Activated CD4-positive, alpha-beta T cell treated with anti-CD3 and anti-CD28 coated beads for 1 hour (primary cell): ENCODE results near the gene SC5D.

Experiments
- DNase-seq: peaks from one replicate; pipeline ENCODE4 v3.0.0-alpha.2; 2020

SC5D gene

DNA sequence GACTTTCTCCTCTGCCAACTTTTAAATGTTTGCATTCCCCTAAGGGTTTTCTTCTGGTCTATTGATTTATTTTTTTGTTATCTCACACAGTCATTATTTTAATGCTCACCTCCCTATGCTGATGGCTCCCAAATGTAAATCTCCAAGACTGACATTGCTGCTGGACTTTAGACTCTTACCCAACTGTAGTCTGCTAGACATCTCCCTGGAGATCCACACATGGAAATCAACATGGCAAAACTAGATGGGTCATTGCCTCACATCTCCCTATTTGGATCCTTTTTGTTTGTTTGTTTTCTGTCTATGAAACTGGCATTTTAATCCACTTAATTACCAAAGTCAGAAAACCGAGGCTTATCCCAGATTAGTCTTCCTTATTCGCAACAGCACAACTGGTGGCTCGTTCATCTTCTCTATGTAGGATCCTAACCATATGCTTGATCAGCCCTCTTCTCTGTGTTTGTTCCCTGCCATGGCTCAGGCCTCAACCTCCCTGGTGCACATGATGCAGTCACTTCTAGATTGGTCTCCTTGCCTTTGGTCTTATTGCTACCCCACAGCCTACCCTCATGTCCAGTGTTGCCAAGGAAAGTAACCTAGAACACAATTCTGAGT is 37.3 kb downstream of the SC5D start:
- no peak for DNase-seq

DNA sequence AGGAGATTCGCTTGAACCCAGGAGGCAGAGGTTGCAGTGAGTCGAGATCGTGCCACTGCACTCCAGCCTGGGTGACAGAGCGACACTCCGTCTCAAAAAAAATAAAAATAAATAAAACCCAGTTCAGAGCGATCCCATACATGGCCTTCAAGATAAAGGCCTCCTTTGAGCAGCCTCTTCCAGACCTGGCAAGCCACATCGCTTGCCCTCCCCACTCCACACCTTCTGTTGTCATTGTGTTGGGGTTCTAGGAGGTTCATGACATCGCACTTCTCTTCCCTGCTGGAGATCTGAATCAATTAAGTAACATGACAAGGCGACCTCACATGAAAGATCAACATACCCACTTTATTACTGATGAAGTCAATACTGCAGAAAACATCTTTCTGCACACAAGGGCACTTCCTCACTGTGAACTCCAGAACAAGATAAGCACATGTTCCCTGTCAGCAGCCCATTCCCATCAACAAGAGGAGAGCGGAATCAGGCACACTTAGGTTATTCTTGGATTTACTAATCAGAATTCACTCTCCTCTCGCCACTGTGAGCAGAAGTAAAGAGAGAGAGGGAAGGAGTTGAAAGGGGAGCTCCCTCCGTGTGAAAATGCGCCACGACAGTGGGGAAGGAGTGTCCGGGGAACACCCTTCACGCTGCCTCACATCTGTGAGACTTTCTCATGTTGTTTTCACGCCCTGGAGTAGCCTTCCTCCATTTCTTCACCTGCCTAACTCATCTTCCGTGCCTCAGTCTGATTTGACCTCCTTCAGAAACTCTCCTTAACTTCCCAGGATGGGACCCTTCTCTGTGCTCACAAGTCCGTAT is 38.3 kb downstream of the SC5D start:
- DNase-seq, result no peak

DNA sequence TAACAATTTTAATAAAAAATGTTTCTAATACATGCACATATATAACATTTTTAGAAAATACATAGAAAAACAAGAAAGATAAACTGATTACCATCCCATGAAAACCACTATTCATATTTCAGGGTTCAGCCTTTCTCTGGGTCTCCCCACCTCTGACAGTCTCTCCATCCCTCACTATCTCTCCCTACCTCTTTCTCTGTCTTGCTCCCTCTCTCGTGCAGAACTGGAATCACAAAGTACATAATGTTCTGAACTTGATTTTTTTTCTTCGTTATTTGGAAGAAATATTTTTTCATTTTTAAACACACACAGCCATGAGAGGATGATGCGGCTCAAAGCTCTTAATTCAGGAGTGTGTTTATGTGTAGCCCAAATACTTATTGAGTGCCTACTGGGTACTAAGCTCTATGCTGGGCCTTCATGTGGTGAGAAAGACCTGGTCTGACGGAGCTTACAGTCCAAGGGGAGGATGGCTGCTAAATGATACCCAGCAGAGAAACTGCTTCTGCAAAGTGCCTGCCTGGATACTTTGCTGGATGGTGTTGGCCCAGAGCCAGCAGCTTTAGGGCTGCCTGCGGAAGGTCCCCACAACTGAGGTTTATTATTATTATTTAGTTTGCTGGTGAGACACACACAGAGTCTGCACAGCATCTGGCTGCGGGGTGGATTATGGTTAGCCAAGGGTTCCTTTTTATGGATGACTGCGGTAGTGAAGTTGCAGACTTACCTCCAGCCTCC is 42.6 kb downstream of the SC5D start:
- DNase-seq, result no peak

DNA sequence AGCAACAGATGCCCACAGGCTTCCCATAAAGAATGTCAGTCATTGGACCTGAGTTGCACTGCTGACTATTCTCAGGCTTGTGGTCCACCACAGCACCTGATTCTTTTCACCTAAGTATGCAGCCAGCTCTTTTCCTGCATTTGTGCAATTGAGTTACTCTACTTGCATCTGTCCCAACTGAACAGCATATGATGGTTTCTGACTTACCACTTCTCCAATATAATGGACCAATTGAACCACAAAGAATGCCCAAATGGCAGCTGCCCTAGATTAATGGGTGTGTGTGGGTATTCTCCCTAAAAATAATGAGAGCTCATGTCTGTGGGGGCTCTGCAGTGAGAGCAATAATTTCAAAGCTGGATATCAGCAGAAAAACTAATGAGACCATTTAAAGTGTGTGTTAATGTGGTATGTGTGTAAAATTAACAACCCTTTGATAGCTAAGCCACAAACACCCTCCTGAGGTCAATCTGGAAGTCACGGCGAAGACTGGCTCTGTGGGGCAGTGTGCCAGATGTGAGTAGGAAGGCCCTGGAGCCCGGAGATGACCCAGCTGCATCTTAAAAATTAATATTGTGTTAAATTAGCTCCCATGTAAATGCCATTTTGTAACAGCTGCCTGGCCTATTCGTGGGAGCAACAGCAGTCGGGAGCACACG is 43.8 kb downstream of the SC5D start:
- no peak for DNase-seq

DNA sequence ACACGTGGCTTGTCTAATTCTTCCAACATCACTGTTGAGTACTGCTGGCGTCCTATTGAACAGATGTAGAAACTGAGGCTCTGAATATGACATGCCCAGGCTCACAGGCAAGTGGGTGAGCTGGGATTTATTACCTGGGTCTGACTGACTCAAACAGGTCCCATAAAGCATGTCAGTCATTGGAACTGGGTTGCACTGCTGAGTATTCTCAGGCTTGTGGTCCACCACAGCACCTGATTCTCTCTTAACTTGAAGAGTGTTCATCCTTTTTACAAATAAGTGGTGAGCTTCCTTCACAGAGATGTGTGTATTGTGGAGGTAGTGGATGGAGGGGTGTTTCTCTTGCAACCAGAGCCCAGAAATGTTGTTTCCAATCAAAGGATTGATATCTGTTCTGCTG is 44.5 kb downstream of the SC5D start:
- DNase-seq, result no peak

DNA sequence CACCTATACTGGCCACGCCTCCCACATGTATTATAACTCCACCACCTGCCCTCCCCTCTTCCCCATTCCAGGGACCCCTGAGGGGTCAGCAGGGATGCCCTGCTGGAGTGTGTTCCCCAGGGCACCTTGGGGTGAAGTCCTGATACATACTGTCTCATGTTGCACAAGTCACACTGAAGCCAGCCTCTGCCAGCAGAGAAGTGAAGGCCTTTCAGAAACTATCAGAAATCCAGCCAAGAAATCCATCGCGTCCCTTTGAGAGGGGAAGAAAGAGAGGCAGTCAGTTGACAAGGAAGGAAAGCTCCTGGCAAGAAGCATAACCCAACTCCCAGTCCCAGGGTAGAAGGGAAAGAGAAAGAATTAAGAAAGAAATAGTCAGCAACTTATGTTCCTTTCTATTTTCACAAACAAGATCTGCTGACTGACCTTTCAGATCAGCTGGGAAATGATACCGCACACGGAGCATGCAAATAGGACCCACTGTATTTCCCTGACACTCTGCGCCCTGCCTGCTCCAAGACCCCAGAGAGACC is 45.2 kb downstream of the SC5D start:
- DNase-seq, result no peak

DNA sequence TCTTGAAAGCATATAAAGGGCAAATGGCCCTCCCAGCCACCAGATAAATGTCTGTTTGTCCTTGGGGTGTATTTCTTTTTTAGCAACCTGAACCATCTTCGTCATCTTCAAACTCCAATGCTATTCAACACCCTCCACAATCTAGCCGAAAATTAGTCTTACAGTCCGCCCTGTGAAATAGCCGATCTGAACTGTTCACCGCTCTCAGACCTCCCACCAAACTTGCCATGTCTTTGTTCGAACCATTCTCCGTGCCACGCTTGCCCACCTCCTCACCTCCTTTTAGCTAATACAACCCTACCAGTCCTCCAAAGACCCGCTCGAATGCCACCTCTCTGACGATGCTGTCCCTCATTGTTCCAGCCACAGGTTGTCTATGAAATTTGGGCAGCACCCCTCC is 46.0 kb downstream of the SC5D start:
- DNase-seq, result no peak

DNA sequence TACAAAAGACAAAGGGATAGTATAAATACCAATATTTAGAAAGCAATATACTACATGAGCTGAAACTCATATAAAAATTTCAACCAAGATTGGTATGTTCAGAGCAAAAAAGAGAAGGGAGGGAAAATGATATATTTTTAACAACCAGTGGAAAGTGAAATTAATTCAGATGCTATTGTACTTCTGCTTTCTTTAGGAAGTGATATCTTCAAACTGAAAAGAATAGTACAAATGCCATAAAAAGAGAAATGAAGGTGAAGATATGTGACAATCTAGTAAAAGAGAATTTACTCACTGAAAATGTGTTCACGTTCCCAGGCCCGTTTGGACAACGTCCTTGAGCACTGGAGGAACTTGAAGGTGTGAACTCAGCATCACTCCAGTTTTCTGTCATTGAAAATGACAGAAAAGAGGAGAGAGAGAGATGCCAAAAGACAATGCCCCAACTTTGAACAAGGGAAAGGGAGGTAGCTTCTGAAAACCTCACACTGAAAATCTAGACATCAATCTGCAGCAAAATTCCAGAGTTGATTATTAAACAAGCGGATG is 47.5 kb downstream of the SC5D start:
- no peak for DNase-seq

DNA sequence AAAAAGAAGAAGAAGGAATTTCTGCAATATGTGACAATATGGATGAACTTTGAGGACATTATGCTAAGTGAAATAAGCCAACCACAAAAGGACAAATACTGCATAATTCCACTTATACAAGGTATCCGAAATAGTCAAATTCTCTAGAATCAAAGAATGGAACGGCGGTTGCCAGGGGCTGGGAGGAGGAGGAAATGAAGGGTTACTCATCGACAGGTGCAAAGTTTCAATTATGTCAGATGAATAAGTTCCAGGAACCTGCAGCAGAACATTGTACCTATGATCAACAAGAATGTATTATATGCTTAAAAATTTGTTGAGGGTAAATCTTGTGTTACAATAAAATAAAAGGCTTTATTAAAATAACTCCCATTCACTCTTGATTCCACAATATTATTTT is 49.0 kb downstream of the SC5D start:
- DNase-seq, result no peak

DNA sequence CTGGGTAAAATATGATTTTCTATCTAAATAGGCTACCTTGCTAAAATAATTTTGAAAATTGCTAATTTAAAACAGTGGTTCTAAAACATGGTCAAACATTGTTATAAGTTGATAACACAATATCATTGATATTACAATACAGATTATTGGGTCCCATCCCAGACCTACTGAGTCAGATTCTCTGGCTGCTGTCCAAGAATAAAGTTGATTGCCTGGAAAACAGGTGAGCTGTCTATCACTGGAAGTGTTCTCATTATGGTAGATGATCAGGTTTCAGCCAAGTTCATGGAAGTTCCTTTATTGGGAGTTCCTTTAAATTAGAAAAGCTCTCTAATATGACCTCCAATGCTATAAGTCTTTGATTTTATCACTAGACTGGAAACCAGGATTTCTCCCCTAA is 52.3 kb downstream of the SC5D start:
- no peak for DNase-seq

DNA sequence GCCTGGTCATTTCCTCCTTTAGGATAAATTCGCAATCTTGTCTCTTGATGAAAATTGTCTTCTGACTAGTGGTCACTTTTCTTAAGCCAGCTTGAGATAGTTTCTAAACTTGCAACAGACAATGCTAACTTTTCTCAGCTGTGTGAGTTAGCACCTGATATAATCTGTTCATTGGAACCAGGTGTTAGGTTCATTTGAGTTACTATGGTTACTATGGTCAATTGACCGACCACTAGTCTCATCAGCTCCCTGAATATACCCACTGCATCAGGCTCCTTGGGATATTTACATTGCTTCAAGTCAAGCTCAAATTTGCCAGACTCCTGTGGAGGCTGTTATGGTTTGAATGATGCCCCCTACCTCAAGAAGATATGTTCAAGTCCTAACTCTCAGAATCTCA is 54.5 kb downstream of the SC5D start:
- no peak for DNase-seq

DNA sequence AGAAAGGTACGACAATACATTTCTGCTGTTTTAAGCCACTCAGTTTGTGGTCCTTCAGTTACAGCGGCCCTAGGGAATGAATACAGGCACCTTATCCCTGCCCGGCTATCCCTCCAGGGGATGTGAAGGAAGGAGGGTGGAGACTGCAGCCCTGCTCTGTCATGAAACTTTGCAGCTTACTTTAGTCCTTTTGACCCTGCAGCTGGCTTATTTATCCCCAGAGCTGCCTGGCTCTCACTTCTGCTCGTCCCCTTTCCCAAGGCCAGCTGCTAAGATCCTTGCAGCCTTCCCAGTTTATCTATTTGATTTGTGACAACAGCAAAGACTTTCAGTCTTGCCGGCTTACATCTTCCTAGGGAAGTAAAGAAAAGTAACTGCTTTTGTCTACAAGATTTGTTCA is 55.2 kb downstream of the SC5D start:
- DNase-seq, result no peak

DNA sequence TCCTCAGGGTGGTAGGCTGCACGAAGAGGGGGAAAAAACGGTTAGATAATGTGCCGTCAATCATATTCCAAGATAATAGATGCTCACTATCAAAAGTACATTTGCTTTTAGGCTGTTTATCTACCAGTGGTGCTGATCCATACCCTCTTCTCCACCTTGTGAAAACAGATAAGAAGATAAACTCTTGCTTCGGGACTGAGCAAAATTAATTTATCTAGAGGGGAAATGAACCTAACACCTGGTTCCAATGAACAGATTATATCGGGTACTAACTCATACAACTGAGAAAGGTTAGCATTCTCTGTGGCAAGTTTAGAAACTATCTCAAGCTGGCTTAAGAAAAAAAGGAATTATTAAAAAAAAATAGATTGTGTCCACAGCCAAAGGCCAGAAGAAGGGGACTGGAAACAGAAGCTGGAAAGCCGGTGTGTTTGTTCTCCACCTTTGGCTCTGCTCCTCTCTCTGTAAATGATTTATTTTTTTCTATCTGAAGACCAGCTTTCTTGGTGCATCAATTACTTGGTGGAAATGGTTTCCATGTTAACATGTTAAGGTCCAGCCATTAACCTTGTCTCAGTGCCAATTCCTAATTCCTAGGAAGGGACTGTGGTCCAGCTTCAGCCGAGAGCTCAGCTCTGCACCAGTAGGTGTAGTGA is 55.8 kb downstream of the SC5D start:
- no peak for DNase-seq

DNA sequence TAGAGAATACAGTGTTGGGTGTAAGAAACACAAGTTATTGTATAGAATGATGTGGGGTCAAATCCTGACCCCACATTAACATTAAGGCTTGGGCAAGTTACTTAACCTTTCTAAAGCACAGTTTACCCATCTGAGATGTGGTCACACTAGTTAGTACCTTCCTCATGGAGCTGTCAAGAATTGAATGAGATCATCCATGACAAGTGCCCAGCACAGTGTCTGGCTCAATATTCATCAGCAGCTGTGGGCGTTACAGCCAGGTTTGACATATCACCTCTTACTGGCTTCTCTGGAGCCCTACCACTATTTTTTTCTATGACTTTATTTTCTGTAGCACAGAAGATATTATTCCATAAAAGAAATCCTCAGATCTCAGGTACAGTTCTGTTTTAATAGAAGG is 57.2 kb downstream of the SC5D start:
- DNase-seq, result no peak

DNA sequence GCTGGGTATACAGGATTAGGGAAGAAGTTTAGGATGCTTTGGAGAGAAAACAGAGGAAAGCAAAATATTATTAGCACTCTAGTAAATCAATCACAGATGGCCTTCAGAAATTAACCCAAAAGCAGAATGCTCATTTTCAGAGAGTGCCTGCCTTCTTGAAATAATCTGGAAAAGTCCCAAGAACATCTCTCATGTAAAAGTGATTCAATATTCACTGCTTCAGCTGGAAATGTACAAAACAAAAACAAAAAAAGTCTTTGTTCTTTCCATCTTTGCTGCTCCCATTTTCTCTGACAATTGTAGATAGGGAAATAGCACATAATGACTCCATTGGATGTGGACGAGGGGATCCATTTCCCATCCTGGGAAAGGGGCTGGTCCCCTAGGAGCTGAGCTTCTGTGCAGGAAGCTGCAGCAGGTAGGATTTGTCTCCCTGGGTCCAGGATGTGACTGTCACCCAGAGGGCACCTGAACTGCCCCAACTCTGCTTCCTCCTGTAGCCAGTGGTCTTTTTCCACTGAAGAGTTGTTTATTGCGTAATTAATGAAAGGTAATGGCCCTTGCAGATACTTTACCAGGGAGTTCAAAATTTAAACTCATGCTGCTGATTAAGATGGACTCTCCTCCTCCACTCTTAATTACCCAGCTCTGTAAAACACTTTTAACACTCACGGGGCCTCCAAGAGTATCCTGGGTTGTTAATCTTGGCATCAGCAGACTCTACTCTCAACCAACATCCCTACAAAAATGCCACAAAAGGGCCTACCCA is 57.9 kb downstream of the SC5D start:
- DNase-seq, result no peak

DNA sequence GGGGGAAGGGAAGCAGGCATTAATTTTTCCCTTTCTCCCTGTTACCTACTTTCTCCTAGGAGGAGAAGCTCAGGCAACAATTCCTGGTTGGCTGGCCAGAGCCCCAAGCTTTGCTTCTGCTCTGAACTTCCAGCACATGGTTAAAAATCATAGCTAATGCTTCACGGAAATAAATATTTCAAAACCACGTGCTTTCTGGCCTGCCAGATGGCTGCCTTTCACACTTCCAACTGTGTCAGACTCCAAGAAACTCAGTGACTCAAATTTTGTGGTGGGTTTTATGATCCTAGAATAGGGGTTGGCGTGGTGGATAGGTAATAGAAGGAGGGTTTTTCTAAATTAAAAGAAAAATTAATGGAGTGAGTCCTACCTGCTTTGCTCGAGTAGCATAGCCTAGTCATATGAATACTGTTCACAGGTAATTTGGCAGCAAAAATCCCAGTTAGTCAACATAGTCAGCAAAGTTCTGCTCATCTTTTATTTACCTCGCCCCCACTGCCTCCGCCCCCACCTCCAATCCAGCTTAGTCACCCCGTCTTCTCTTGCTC is 58.6 kb downstream of the SC5D start:
- no peak for DNase-seq

DNA sequence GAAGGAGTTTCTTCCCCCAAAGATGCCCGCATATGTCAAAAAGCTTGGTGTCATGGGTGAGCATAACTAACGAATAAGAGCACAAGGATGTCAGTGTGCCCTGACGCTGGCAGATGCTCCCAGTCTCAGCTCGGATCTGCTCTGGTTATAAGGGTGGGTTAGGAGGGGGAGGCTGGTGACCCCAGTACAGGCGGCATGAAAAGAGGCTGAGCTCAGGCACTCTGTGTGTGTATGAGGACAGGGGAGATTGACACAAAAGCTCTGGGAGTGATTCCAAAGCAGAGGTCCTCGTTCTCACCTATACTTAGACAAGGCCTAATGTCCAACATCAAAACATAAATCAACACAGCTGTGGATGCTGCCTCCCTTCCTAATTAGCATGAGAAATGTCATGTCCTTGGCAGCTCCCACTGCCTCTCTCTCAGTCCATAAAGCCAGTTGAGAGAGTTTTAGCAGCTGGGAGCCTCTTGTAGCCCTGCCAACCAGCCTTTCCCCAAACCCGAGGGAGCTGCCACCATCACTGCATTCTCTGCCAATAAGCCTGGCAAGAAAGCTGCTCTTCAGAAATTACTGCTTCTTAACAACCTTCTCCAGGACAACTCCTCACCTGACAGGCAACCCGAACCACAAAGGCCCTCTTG is 59.8 kb downstream of the SC5D start:
- DNase-seq, result no peak

DNA sequence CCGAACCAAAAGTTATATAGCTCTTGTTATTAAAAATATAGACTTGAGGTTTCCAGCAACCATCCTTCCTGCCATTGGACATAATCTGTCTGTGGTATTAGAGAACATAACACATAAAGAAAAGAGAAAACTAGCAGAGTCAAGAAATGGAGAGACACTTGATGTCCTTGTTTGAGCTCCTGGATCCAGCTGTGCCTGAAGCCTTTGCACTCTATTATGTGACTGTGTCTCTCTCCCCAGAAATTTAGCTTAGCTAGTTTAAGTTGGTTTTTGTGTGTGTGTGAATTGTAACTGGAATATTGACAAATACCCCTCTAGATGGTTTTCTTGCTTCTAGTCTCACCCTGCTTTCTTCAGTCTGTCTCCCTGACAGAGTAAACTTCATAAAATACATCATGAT is 61.6 kb downstream of the SC5D start:
- DNase-seq, result no peak

DNA sequence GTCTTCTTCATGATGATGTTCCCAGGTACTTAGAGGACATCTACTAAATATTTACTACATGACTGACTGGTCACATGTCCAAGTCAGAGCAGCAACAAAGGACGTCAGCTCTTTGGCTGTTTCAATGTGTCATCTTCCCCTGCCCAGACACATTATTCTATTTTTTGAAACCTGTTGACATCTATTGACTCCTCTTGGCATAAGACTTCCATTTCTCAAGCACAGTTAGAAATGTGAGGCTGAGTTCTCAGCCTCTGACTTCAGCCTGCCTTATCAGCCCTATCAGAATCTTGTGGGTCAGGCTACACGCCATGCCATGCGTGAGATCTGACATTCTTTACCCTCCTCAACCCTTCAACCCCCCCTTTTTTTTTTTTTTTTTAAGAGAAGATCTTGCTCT is 63.8 kb downstream of the SC5D start:
- DNase-seq, result no peak
